OCI-LY7 (cell line): Measurements from ENCODE around the gene GALM. TPM values are rescaled to one million over a fixed set of nuclear protein-coding genes. Genes with fewer than 3 reads are reported as not detected.

ENCODE experiments used
- BruUV-seq: library from RNA; stranded (reverse); fragments of 400-500 nt; replicated peaks from 2 replicates; lab custom pipeline; 2021; lab: Mats Ljungman, UMichigan
- CTCF ChIA-PET: fragments of 300-600 bp; sonication (Branson Sonifier 250); formaldehyde crosslinking; loops from one replicate; lab custom pipeline; 2022; ENCODE audit warnings: antibody characterized with exemption; ENCODE audit not compliant: unreplicated experiment; lab: Charles Lee
- POLR2A ChIA-PET: fragments of 300-600 bp; sonication (Branson Sonifier 250); formaldehyde crosslinking; loops from one replicate; lab custom pipeline; 2022; ENCODE audit warnings: antibody characterized with exemption; lab: Charles Lee
- DNase-seq: peaks from one replicate; pipeline ENCODE4 v3.0.0-alpha.2; 2015; ENCODE audit warnings: low spot score
- H2AFZ ChIP-seq: fragments of 200-600 bp; sonication (generic), shearing (Covaris generic); 2 replicates; pipeline ENCODE4 v1.6.1; 2014; ENCODE audit warnings: mild to moderate bottlenecking, antibody characterized with exemption, low read length, moderate library complexity
- H3K27ac ChIP-seq: fragments of 200-600 bp; sonication (generic); 2 replicates; pipeline ENCODE4 v1.5.1; 2014; ENCODE audit warnings: mixed run types, low read depth, mild to moderate bottlenecking, moderate library complexity, low read length, inconsistent platforms; ENCODE audit not compliant: poor library complexity, severe bottlenecking
- H3K36me3 ChIP-seq: fragments of 200-600 bp; sonication (generic); 2 replicates; pipeline ENCODE4 v1.6.1; 2014; ENCODE audit warnings: mild to moderate bottlenecking, antibody characterized with exemption, low read length, moderate library complexity, mixed read lengths; ENCODE audit not compliant: insufficient read depth
- H3K4me1 ChIP-seq: fragments of 200-600 bp; sonication (generic); 2 replicates; pipeline ENCODE4 v1.5.1; 2014; ENCODE audit warnings: mild to moderate bottlenecking, low read length; ENCODE audit not compliant: insufficient read depth, poor library complexity, severe bottlenecking
- H3K4me2 ChIP-seq: fragments of 200-600 bp; sonication (generic); 2 replicates; pipeline ENCODE4 v1.6.1; 2014; ENCODE audit warnings: mild to moderate bottlenecking, low read length
- H3K4me3 ChIP-seq: fragments of 200-600 bp; sonication (generic); 2 replicates; pipeline ENCODE4 v1.5.1; 2014; ENCODE audit warnings: mild to moderate bottlenecking, low read depth, low read length; ENCODE audit not compliant: poor library complexity, severe bottlenecking
- H3K79me2 ChIP-seq: fragments of 200-600 bp; sonication (generic); 2 replicates; pipeline ENCODE4 v1.6.1; 2016; ENCODE audit warnings: low read depth, mild to moderate bottlenecking, low read length, moderate library complexity, mixed read lengths; ENCODE audit not compliant: insufficient read depth
- H3K9me2 ChIP-seq: fragments of 200-600 bp; sonication (generic); 2 replicates; pipeline ENCODE4 v1.6.1; 2016; ENCODE audit warnings: mild to moderate bottlenecking, low read length, mixed read lengths; ENCODE audit not compliant: insufficient read depth
- H3K9me3 ChIP-seq: fragments of 200-600 bp; sonication (generic); 2 replicates; pipeline ENCODE4 v1.6.1; 2014; ENCODE audit warnings: mild to moderate bottlenecking, mixed run types, low read length, mixed read lengths
- H4K20me1 ChIP-seq: fragments of 200-600 bp; sonication (generic); 2 replicates; pipeline ENCODE4 v1.6.1; 2014; ENCODE audit warnings: mild to moderate bottlenecking, antibody characterized with exemption, low read length, moderate library complexity, mixed read lengths; ENCODE audit not compliant: insufficient read depth
- EZH2phosphoT487 ChIP-seq: fragments of 200-600 bp; sonication (generic); IDR thresholded peaks from 2 replicates; pipeline ENCODE4 v1.6.1; 2018; ENCODE audit warnings: low read depth, borderline replicate concordance, mild to moderate bottlenecking, mixed run types, antibody characterized with exemption, low read length, moderate library complexity, mixed read lengths
- intact Hi-C: fragments of 100-400 bp; cut with micrococcal nuclease; formaldehyde crosslinking; loops from one replicate; pipeline ENCODE4 v1.10.0; 2022; ENCODE audit not compliant: unreplicated experiment
- total RNA-seq, 2 experiments: library from RNA; depleted of rRNA in 1 of 2; stranded (reverse); fragments of >200 nt in 1 of 2; shearing (Covaris generic) in 1 of 2; gene quantifications; 2 replicates each; pipeline ENCODE4 v1.2.3, GENCODE V29; 2014 to 2022
- TF ChIP-seq, protein P1 (sequence below): fragments of 200-600 bp; sonication (generic); conservative IDR thresholded peaks from 2 replicates; pipeline ENCODE4 v1.5.1; 2014; ENCODE audit warnings: mild to moderate bottlenecking, antibody characterized with exemption, low read length, moderate library complexity, mixed read lengths

The GALM gene
- total RNA-seq, 2 experiments from 2014 or later, result 5.5 to 10.8 TPM

DNA sequence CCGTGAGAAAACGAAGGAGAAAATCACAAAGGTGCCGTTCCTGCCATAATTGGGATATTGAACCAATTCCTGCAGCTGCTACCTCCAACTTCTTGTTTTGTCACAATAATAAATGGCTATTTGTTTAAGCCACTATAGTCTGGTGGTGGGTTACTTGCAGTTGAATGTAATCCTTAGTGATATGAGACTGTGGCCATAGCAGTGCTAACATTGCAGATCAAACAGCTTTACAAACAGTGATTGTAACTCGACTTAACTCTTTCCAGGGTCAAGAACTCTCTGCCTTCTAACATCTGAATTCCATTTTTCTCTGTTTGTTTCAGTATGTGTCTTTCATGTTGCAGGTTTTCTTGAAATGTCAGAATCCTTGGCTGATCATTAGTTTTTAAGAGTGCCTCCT lies 38.5 kb upstream of the GALM start:
- DNase-seq, result no peak
- ChIA-PET POLR2A (interaction anchor here (1.0 to 2.6 kb wide), 6 partner anchors 10 to 26 kb away, joined by 3 to 9 read pairs (median 4); no protein-coding TSS in a partner anchor), CTCF (interaction anchor here (0.6 kb wide), 1 partner anchor 15 kb away, joined by 3 read pairs; no protein-coding TSS in a partner anchor)
- Histone ChIP-seq H3K4me2 (no peak overlapping the region), H4K20me1 (no peaks in the 10 kb centered on the region), H3K27ac (no peak overlapping the region), H3K79me2 (no peaks in the 10 kb centered on the region), H3K9me2 (no peaks in the 10 kb centered on the region), H3K4me3 (no peak overlapping the region), H2AFZ (no peak overlapping the region), H3K9me3 (no peaks in the 10 kb centered on the region), H3K36me3 (no peaks in the 10 kb centered on the region), H3K4me1 (peaks cover 22% of the 10 kb centered on the region)
- no TSS peak for BruUV-seq
- intact Hi-C loops, result no loop called here
- TF ChIP-seq EZH2phosphoT487, result no peak
- TF ChIP-seq, protein P1, sequence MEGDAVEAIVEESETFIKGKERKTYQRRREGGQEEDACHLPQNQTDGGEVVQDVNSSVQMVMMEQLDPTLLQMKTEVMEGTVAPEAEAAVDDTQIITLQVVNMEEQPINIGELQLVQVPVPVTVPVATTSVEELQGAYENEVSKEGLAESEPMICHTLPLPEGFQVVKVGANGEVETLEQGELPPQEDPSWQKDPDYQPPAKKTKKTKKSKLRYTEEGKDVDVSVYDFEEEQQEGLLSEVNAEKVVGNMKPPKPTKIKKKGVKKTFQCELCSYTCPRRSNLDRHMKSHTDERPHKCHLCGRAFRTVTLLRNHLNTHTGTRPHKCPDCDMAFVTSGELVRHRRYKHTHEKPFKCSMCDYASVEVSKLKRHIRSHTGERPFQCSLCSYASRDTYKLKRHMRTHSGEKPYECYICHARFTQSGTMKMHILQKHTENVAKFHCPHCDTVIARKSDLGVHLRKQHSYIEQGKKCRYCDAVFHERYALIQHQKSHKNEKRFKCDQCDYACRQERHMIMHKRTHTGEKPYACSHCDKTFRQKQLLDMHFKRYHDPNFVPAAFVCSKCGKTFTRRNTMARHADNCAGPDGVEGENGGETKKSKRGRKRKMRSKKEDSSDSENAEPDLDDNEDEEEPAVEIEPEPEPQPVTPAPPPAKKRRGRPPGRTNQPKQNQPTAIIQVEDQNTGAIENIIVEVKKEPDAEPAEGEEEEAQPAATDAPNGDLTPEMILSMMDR, result no peak

DNA sequence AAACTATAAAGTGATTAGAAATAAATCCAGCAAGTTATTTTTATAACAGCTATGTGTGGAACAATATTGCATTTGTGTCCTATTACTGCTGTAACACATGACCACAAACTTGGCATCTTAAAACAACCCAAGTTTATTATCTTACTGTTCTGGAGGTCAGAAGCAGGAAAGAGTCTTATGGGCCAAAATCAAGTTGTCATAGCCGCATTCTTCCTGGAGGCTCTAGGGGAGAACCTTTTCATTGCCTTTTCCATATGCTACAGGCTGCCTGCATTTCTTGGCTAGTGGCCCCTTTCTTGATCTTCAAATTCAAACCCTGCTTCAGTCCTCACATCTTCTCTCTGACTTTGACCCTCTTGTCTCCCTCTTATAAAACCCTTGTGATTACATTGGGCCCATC lies 36.2 kb upstream of the GALM start:
- no peak for DNase-seq
- H2AFZ ChIP-seq, result no peak overlapping the region
- BruUV-seq, result no TSS peak
- no peaks in the 10 kb centered on the region for H3K36me3 ChIP-seq
- H3K9me3 ChIP-seq, result 0 out of 2 replicates have a peak, but pooled peaks cover 4% of the 10 kb centered on the region
- intact Hi-C loops, result no loop called here
- H3K27ac ChIP-seq, result no peak overlapping the region
- no peaks in the 10 kb centered on the region for H3K79me2 ChIP-seq
- no peaks in the 10 kb centered on the region for H4K20me1 ChIP-seq
- H3K4me1 ChIP-seq, result peaks cover 28% of the 10 kb centered on the region
- H3K4me3 ChIP-seq, result no peak overlapping the region
- CTCF ChIA-PET, result no interaction called here
- POLR2A ChIA-PET, result interaction anchor here (0.7 to 0.8 kb wide), 2 partner anchors 8 to 13 kb away, joined by 3 to 4 read pairs; no protein-coding TSS in a partner anchor
- no peak for TF ChIP-seq EZH2phosphoT487
- TF ChIP-seq, protein P1, result no peak
- no peaks in the 10 kb centered on the region for H3K9me2 ChIP-seq
- H3K4me2 ChIP-seq, result no peak overlapping the region

DNA sequence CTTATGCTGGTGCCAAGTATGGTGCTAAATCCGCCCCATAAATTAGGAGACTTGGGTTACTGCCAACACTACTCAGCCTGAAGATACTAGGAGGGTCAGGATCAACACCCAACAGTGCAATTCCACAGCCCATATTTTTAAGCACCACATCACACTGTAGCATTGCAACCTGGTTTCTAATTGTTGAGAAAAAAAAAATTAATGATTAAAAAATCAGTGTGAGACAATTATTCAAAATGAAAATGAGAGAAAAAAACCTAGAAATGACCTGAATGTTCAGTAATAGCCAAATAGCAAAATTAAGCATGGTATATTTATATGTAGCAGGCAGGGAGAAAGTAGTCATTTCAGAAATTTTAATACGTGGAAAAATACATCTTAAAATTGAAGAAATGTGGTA lies 33.9 kb upstream of the GALM start:
- peaks cover 29% of the 10 kb centered on the region for H3K4me1 ChIP-seq
- H3K4me3 ChIP-seq, result no peak overlapping the region
- H3K4me2 ChIP-seq, result no peak overlapping the region
- ChIA-PET POLR2A (no interaction called here), CTCF (no interaction called here)
- H2AFZ ChIP-seq, result no peak overlapping the region
- BruUV-seq, result no TSS peak
- intact Hi-C loops, result no loop called here
- DNase-seq, result no peak
- no peak overlapping the region for H3K27ac ChIP-seq
- no peaks in the 10 kb centered on the region for H3K36me3 ChIP-seq
- no peaks in the 10 kb centered on the region for H3K9me2 ChIP-seq
- H3K9me3 ChIP-seq, result 0 out of 2 replicates have a peak, but pooled peaks cover 4% of the 10 kb centered on the region
- no peaks in the 10 kb centered on the region for H3K79me2 ChIP-seq
- H4K20me1 ChIP-seq, result no peaks in the 10 kb centered on the region
- TF ChIP-seq, protein P1, result no peak
- no peak for TF ChIP-seq EZH2phosphoT487
